DND-41 (cell line): Measurements from ENCODE around the gene MYOD1.

ENCODE experiments used
- ATAC-seq: fragments of 200-7000 bp; cut with Tn5 transposase; 3 replicates; pipeline ENCODE4 v1.9.1; 2021; ENCODE audit warnings: low read depth; ENCODE audit not compliant: insufficient read depth
- DNase-seq: peaks from one replicate; pipeline ENCODE4 v3.0.0-alpha.2; 2020
- H2AFZ ChIP-seq: 2 replicates; pipeline ENCODE4 v1.6.0; 2012; ENCODE audit warnings: low read depth, low read length
- H3K27ac ChIP-seq: 2 replicates; pipeline ENCODE4 v1.5.1; 2012; ENCODE audit warnings: low read length, inconsistent platforms
- H3K27me3 ChIP-seq: fragments of 200-600 bp; sonication (generic); 2 replicates; pipeline ENCODE4 v1.6.0; 2012; ENCODE audit warnings: low read length, mild to moderate bottlenecking, inconsistent platforms; ENCODE audit not compliant: insufficient read depth, poor library complexity
- H3K36me3 ChIP-seq: 2 replicates; pipeline ENCODE4 v1.5.1; 2012; ENCODE audit warnings: low read length, inconsistent platforms; ENCODE audit not compliant: insufficient read depth
- H3K4me1 ChIP-seq: 2 replicates; pipeline ENCODE4 v1.5.1; 2012; ENCODE audit warnings: mild to moderate bottlenecking, low read length; ENCODE audit not compliant: insufficient read depth
- H3K4me2 ChIP-seq: 2 replicates; pipeline ENCODE4 v1.6.0; 2012; ENCODE audit warnings: mild to moderate bottlenecking, moderate library complexity, low read length, inconsistent platforms; ENCODE audit not compliant: insufficient read depth
- H3K4me3 ChIP-seq, 2 experiments: fragments of 200-600 bp in 1 of 2; shearing (Covaris generic) in 1 of 2; 2 replicates each; pipeline ENCODE4 v1.5.1; 2012 to 2016; ENCODE audit warnings: inconsistent platforms in 2 of 2, low read length in 2 of 2, mild to moderate bottlenecking in 2 of 2, low read depth in 1 of 2, moderate library complexity in 1 of 2
- H3K79me2 ChIP-seq: 2 replicates; pipeline ENCODE4 v1.6.0; 2012; ENCODE audit warnings: low read length, inconsistent platforms; ENCODE audit not compliant: insufficient read depth
- H3K9ac ChIP-seq: 2 replicates; pipeline ENCODE4 v1.6.0; 2012; ENCODE audit warnings: low read depth, mild to moderate bottlenecking, inconsistent platforms, low read length, moderate library complexity
- H3K9me3 ChIP-seq: 2 replicates; pipeline ENCODE4 v1.5.1; 2012; ENCODE audit warnings: low read length, moderate library complexity, mild to moderate bottlenecking, inconsistent platforms; ENCODE audit not compliant: insufficient read depth, severe bottlenecking
- H4K20me1 ChIP-seq: 2 replicates; pipeline ENCODE4 v1.6.0; 2012; ENCODE audit warnings: low read length; ENCODE audit not compliant: insufficient read depth
- EZH2 ChIP-seq: IDR thresholded peaks from 3 replicates; pipeline ENCODE4 v1.6.1; 2012; ENCODE audit warnings: borderline replicate concordance, low read depth, mild to moderate bottlenecking, moderate library complexity, low read length, inconsistent platforms; ENCODE audit not compliant: severe bottlenecking
- TF ChIP-seq, protein P1 (sequence below): IDR thresholded peaks from 2 replicates; pipeline ENCODE4 v1.5.1; 2012; ENCODE audit warnings: borderline replicate concordance, low read length, moderate library complexity, mild to moderate bottlenecking; ENCODE audit not compliant: poor library complexity, severe bottlenecking; ENCODE audit errors: extremely low read depth

MYOD1 gene

GRCh38 chr11:17686231-17686980, 33.0 kb upstream of the MYOD1 start:
- Histone ChIP-seq H3K36me3 (no peaks in the 10 kb centered on the region), H3K9ac (no peak overlapping the region), H3K4me2 (no peak overlapping the region), H3K79me2 (no peaks in the 10 kb centered on the region), H3K4me3 (no peak overlapping the region), H3K4me1 (no peaks in the 10 kb centered on the region), H3K27ac (no peak overlapping the region), H3K9me3 (no peaks in the 10 kb centered on the region), H4K20me1 (no peaks in the 10 kb centered on the region), H2AFZ (no peak overlapping the region), H3K27me3 (peaks cover 30% of the 10 kb centered on the region)
- no peak for TF ChIP-seq EZH2
- TF ChIP-seq, protein P1, sequence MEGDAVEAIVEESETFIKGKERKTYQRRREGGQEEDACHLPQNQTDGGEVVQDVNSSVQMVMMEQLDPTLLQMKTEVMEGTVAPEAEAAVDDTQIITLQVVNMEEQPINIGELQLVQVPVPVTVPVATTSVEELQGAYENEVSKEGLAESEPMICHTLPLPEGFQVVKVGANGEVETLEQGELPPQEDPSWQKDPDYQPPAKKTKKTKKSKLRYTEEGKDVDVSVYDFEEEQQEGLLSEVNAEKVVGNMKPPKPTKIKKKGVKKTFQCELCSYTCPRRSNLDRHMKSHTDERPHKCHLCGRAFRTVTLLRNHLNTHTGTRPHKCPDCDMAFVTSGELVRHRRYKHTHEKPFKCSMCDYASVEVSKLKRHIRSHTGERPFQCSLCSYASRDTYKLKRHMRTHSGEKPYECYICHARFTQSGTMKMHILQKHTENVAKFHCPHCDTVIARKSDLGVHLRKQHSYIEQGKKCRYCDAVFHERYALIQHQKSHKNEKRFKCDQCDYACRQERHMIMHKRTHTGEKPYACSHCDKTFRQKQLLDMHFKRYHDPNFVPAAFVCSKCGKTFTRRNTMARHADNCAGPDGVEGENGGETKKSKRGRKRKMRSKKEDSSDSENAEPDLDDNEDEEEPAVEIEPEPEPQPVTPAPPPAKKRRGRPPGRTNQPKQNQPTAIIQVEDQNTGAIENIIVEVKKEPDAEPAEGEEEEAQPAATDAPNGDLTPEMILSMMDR = no peak
- ATAC-seq (no peak), DNase-seq (no peak)

GRCh38 chr11:17687946-17688670, 31.3 kb upstream of the MYOD1 start:
- H3K4me2 ChIP-seq = no peak overlapping the region
- H3K79me2 ChIP-seq = no peaks in the 10 kb centered on the region
- peaks cover 39% of the 10 kb centered on the region for H3K27me3 ChIP-seq
- no peak for TF ChIP-seq EZH2
- TF ChIP-seq, protein P1 = no peak
- H3K36me3 ChIP-seq = no peaks in the 10 kb centered on the region
- H3K27ac ChIP-seq = no peak overlapping the region
- ATAC-seq (no peak), DNase-seq (no peak)
- H2AFZ ChIP-seq = no peak overlapping the region
- H3K9ac ChIP-seq = no peak overlapping the region
- H3K9me3 ChIP-seq = no peaks in the 10 kb centered on the region
- H4K20me1 ChIP-seq = no peaks in the 10 kb centered on the region
- no peak overlapping the region for H3K4me3 ChIP-seq
- no peaks in the 10 kb centered on the region for H3K4me1 ChIP-seq

- no peaks in the 10 kb centered on the region for H3K36me3 ChIP-seq
- TF ChIP-seq EZH2 = no peak
- TF ChIP-seq, protein P1 = no peak
- no peaks in the 10 kb centered on the region for H3K9me3 ChIP-seq
- no peaks in the 10 kb centered on the region for H3K79me2 ChIP-seq
- H3K9ac ChIP-seq = no peak overlapping the region
- no peak overlapping the region for H2AFZ ChIP-seq
- DNase-seq = no peak
- H3K4me1 ChIP-seq = no peaks in the 10 kb centered on the region
- H3K27me3 ChIP-seq = peaks cover 31% of the 10 kb centered on the region
- no peak for ATAC-seq
- H3K4me2 ChIP-seq = no peak overlapping the region
- H4K20me1 ChIP-seq = peaks cover 3% of the 10 kb centered on the region; the same call in 1 of the 2 replicates
- no peak overlapping the region for H3K27ac ChIP-seq
- H3K4me3 ChIP-seq = no peak overlapping the region
Observed at GRCh38 chr11:17691550-17691949, 27.8 kb upstream of the MYOD1 start.
